Measurements from ENCODE around the gene ARL5C.
"Not testable (repeated sequence)": the region's sequence is repeated elsewhere in the genome, so short reads cannot be mapped to it uniquely, and the experiment has no call there.

Gene ARL5C

GRCh38 chr17:39121919-39122318 is 44.0 kb downstream of the ARL5C start:
- not testable (repeated sequence) for ATAC-seq; H3K4me3 Mint-ChIP-seq; H3K27ac Mint-ChIP-seq; DNase-seq (ENCODE audit: low spot score in 2 of 2); H3K9me3 Mint-ChIP-seq; H3K4me1 Mint-ChIP-seq; H3K36me3 Mint-ChIP-seq

GRCh38 chr17:39118674-39119419 is 47.1 kb downstream of the ARL5C start:
- H3K4me1 Mint-ChIP-seq: peaks cover 21% of the 10 kb centered on the region
- no peaks in the 10 kb centered on the region for H3K9me3 Mint-ChIP-seq
- DNase-seq (ENCODE audit: low spot score in 2 of 2): no peak
- H3K36me3 Mint-ChIP-seq: no peaks in the 10 kb centered on the region
- no peak overlapping the region for H3K4me3 Mint-ChIP-seq
- ATAC-seq: no peak
- peak overlapping the region; percentile 21 for H3K27ac Mint-ChIP-seq

GRCh38 chr17:39116224-39116623 is 49.7 kb downstream of the ARL5C start:
- ATAC-seq (no peak), DNase-seq (ENCODE audit: low spot score in 2 of 2) (no peak)
- Mint-ChIP-seq H3K27ac (no peak overlapping the region), H3K36me3 (no peaks in the 10 kb centered on the region), H3K4me1 (peaks cover 27% of the 10 kb centered on the region), H3K9me3 (no peaks in the 10 kb centered on the region), H3K4me3 (no peak overlapping the region)

GRCh38 chr17:39115135-39115534 is 50.8 kb downstream of the ARL5C start:
- H3K4me1 Mint-ChIP-seq: peaks cover 29% of the 10 kb centered on the region
- H3K27ac Mint-ChIP-seq: peak overlapping the region; percentile 40
- H3K9me3 Mint-ChIP-seq: no peaks in the 10 kb centered on the region
- DNase-seq (ENCODE audit: low spot score in 2 of 2) (no peak), ATAC-seq (no peak)
- H3K4me3 Mint-ChIP-seq: no peak overlapping the region
- no peaks in the 10 kb centered on the region for H3K36me3 Mint-ChIP-seq

- Mint-ChIP-seq H3K27ac (no peak overlapping the region), H3K4me3 (no peak overlapping the region), H3K36me3 (no peaks in the 10 kb centered on the region), H3K4me1 (peaks cover 34% of the 10 kb centered on the region), H3K9me3 (no peaks in the 10 kb centered on the region)
- DNase-seq (ENCODE audit: low spot score in 2 of 2) (no peak), ATAC-seq (no peak)
These were observed 51.2 kb downstream of the ARL5C start for GRCh38 chr17:39114723-39115122.

- DNase-seq (ENCODE audit: low spot score in 2 of 2) (no peak), ATAC-seq (no peak)
- H3K4me3 Mint-ChIP-seq: no peak overlapping the region
- H3K4me1 Mint-ChIP-seq: peaks cover 34% of the 10 kb centered on the region
- no peaks in the 10 kb centered on the region for H3K9me3 Mint-ChIP-seq
- no peaks in the 10 kb centered on the region for H3K36me3 Mint-ChIP-seq
- H3K27ac Mint-ChIP-seq: no peak overlapping the region
These were observed 52.1 kb downstream of the ARL5C start for GRCh38 chr17:39113871-39114270.

- peak overlapping the region; percentile 48 for H3K27ac Mint-ChIP-seq
- ATAC-seq (no peak), DNase-seq (ENCODE audit: low spot score in 2 of 2) (no peak)
These were observed 55.4 kb downstream of the ARL5C start for GRCh38 chr17:39110435-39111136.

GRCh38 chr17:39108461-39109375 is 57.2 kb downstream of the ARL5C start:
- Mint-ChIP-seq H3K36me3 (no peaks in the 10 kb centered on the region), H3K27ac (no peak overlapping the region), H3K9me3 (no peaks in the 10 kb centered on the region), H3K4me1 (peaks cover 13% of the 10 kb centered on the region), H3K4me3 (no peak overlapping the region)
- DNase-seq (ENCODE audit: low spot score in 2 of 2): no peak
- ATAC-seq: no peak

More at GRCh38 chr17:39110435-39111136, 55.4 kb downstream of the ARL5C start:
- Mint-ChIP-seq H3K36me3 (no peaks in the 10 kb centered on the region), H3K4me1 (peaks cover 25% of the 10 kb centered on the region), H3K4me3 (no peak overlapping the region), H3K9me3 (no peaks in the 10 kb centered on the region)

- Mint-ChIP-seq H3K36me3 (no peaks in the 10 kb centered on the region), H3K27ac (no peak overlapping the region), H3K4me1 (peaks cover 13% of the 10 kb centered on the region), H3K4me3 (no peak overlapping the region), H3K9me3 (no peaks in the 10 kb centered on the region)
- no peak for DNase-seq (ENCODE audit: low spot score in 2 of 2)
- ATAC-seq: no peak
These were observed 58.0 kb downstream of the ARL5C start for GRCh38 chr17:39107973-39108372.

- DNase-seq (ENCODE audit: low spot score in 2 of 2) (no peak), ATAC-seq (no peak)
- H3K27ac Mint-ChIP-seq: no peak overlapping the region
- no peaks in the 10 kb centered on the region for H3K36me3 Mint-ChIP-seq
- H3K4me1 Mint-ChIP-seq: peaks cover 16% of the 10 kb centered on the region
- H3K4me3 Mint-ChIP-seq: no peak overlapping the region
- no peaks in the 10 kb centered on the region for H3K9me3 Mint-ChIP-seq
These were observed 58.8 kb downstream of the ARL5C start for GRCh38 chr17:39107155-39107554.

All from stimulated activated effector memory CD8-positive, alpha-beta T cell treated with anti-CD3 and anti-CD28 coated beads, Interleukin-12 subunit alpha, Interleukin-12 subunit beta, amount 100 ng/mL, for 72 hours (primary cell).